PFSK-1 (cell line): ENCODE data around the gene NAV2.

Experiments
- FOXP2 ChIP-seq: optimal IDR thresholded peaks from 2 replicates; pipeline ENCODE3; 2011; ENCODE audit warnings: borderline replicate concordance, control low read depth, inconsistent platforms; ENCODE audit not compliant: insufficient read depth; ENCODE audit errors: extremely low read length, extremely low read depth
- POLR2AphosphoS5 ChIP-seq: IDR thresholded peaks from 2 replicates; pipeline ENCODE4 v1.6.1; 2012; ENCODE audit warnings: low read depth, mild to moderate bottlenecking, control low read depth, low read length, moderate library complexity
- REST ChIP-seq, 2 experiments: IDR thresholded peaks; 2 replicates each; pipeline versions ENCODE4 v1.6.1 to v1.8.0; 2011 to 2012; ENCODE audit warnings: low read depth in 2 of 2, low read length in 2 of 2, control low read depth in 1 of 2, inconsistent platforms in 1 of 2, mild to moderate bottlenecking in 1 of 2, moderate library complexity in 1 of 2; ENCODE audit not compliant: insufficient read depth in 1 of 2
- SIN3A ChIP-seq: IDR thresholded peaks from 2 replicates; pipeline ENCODE4 v1.6.1; 2012; ENCODE audit warnings: mild to moderate bottlenecking, low read length, moderate library complexity, borderline replicate concordance; ENCODE audit not compliant: insufficient read depth
- TAF1 ChIP-seq: IDR thresholded peaks from 2 replicates; pipeline ENCODE4 v1.6.1; 2012; ENCODE audit warnings: low read length, control low read depth, borderline replicate concordance; ENCODE audit not compliant: insufficient read depth

Gene NAV2

DNA sequence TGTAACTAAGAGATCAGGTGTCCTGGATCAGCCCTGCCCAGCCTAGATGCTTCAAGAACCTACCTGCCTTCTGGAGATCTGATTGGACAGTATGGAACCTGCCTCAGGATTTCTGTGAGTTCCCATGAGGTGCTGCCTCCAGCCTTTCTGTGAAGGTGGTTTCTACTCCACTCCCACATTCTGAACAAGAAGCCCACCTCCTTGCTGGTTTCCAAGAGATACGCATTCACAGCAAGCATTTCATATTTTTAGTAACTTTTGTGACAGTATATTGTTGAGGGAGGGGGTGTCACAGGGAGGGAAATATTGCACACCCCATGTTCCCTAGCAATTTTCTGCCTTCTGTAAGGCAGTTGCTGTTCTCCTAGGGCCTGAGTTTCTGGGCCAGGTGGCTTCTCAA lies 204.4 kb downstream of the NAV2 start:
- TF ChIP-seq REST (IDR thresholded peaks at IDR 0.05; ENCODE audit: insufficient read depth in 1 of 2, low read depth in 2 of 2, low read length in 2 of 2) (no peak), SIN3A (no peak), POLR2AphosphoS5 (no peak), FOXP2 (no peak), TAF1 (no peak)

DNA sequence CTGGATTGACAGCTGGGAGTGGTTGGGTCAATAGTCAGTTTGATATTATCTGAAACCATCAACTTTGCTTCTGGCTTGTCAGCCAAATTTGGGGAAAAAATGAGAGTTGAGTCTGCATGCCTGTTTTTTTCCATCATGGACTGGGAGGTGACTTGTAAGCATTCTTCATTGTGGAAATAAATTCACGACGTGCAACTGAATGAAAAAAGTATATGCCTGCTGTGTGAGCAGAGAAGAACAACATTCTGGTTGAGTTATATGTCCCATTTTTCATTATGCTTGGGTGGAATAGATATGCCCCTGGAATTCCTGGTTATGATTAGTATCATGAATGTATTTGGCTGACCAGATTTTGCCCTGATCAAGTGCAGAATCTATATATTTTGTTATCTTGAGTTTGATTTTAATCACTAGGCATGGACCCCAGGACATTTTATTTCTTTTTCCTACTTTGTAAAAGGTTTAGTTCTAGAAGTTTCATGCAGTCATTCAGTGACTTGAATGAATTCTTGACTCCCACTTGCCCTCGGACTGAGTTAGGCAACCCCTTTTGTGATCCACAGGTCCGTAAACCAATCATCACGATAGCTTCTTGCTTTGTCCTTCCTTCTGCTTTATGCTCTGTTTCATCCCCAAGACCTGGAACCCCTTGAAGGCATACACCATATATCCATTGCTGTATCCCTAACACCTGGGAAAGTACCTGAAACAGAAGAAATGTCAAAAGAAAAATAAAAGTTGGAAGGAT lies 205.8 kb downstream of the NAV2 start:
- TF ChIP-seq FOXP2 = no peak
- TF ChIP-seq POLR2AphosphoS5 = no peak
- no peak for TF ChIP-seq SIN3A
- no peak for TF ChIP-seq REST (IDR thresholded peaks at IDR 0.05; ENCODE audit: insufficient read depth in 1 of 2, low read depth in 2 of 2, low read length in 2 of 2)
- TF ChIP-seq TAF1 = no peak

GRCh38 chr11:19919050-19919561 lies 206.5 kb downstream of the NAV2 start:
- TF ChIP-seq FOXP2 (no peak), TAF1 (no peak), SIN3A (no peak), POLR2AphosphoS5 (no peak), REST (IDR thresholded peaks at IDR 0.05; ENCODE audit: insufficient read depth in 1 of 2, low read depth in 2 of 2, low read length in 2 of 2) (no peak)

DNA sequence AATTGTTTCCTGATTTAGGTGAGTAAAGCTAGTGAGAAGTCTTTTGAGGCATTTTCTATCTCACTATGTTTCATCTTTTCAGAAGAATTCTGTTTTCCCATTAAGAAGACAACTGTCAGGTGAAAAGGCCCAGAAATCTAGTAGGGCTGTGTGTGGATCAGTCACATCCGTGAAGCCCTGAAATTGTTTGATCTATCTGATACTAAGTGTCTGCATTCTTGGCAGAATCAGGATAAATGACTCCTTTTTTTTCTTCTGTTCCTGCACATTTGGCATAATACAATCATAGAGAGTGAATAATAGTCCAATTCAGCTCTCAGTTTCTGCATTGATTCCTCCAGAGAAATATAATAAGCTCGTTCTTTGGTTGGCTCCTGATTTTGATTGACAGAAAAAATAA lies 208.3 kb downstream of the NAV2 start:
- no peak for TF ChIP-seq TAF1
- no peak for TF ChIP-seq POLR2AphosphoS5
- no peak for TF ChIP-seq FOXP2
- TF ChIP-seq REST (IDR thresholded peaks at IDR 0.05; ENCODE audit: insufficient read depth in 1 of 2, low read depth in 2 of 2, low read length in 2 of 2) = no peak
- TF ChIP-seq SIN3A = no peak
